ENCODE measurements around the gene NMT1. TPM values are rescaled to one million over a fixed set of nuclear protein-coding genes. Genes with fewer than 3 reads are reported as not detected.

The NMT1 gene
- total RNA-seq, 6 donors from 2014 or later = 55.1 to 132 (median 92.3) TPM

DNA sequence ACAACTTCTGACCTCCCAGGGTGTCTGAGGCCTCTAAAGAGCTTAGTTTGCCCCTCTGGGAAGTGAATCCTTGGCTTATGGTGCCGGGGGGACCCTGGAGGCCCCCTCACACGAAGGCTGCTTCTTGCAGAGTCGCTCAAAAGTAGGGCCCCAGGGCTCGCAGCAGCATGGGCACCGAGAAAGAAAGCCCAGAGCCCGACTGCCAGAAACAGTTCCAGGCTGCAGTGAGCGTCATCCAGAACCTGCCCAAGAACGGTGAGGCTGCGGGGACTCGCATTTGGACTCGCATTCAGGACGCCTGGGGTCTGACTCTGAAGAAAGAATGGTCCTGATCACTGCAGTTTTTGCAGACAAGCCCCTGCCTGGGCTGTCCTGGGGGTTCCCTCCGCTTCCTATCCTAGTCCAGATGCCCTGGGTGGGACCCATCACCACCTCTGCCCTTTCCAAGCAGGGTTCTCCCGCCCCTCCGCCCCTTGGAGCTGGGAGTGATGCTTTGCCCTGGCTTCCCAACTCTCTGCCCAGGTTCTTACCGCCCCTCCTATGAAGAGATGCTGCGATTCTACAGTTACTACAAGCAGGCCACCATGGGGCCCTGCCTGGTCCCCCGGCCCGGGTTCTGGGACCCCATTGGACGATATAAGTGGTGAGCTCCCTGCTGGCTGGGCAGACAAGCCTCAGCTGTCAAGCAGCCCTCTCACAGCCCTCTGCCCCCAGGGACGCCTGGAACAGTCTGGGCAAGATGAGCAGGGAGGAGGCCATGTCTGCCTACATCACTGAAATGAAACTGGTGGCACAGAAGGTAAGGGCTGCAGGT is 75.1 kb downstream of the NMT1 start:
- peak overlapping the region; percentile 72 to 89 (median 85) for H3K27ac ChIP-seq
- no peaks in the 10 kb centered on the region for H3K9me3 ChIP-seq
- H3K4me3 ChIP-seq = peak overlapping the region; percentile 60 to 95 (median 74)
- peaks cover 20 to 34% (median 22%) of the 10 kb centered on the region in 4 donors for H3K4me1 ChIP-seq
- TF ChIP-seq, protein P1, sequence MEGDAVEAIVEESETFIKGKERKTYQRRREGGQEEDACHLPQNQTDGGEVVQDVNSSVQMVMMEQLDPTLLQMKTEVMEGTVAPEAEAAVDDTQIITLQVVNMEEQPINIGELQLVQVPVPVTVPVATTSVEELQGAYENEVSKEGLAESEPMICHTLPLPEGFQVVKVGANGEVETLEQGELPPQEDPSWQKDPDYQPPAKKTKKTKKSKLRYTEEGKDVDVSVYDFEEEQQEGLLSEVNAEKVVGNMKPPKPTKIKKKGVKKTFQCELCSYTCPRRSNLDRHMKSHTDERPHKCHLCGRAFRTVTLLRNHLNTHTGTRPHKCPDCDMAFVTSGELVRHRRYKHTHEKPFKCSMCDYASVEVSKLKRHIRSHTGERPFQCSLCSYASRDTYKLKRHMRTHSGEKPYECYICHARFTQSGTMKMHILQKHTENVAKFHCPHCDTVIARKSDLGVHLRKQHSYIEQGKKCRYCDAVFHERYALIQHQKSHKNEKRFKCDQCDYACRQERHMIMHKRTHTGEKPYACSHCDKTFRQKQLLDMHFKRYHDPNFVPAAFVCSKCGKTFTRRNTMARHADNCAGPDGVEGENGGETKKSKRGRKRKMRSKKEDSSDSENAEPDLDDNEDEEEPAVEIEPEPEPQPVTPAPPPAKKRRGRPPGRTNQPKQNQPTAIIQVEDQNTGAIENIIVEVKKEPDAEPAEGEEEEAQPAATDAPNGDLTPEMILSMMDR (IDR thresholded peaks at IDR 0.05) = no peak
- TF ChIP-seq POLR2A (IDR thresholded peaks at IDR 0.05) (no peak), POLR2AphosphoS5 (IDR thresholded peaks at IDR 0.05) (no peak), EP300 (IDR thresholded peaks at IDR 0.05) (no peak)
- ATAC-seq (ENCODE audit: low FRiP score in 2 of 2) (no peak), DNase-seq (no peak)
- peaks cover 0 to 19% (median 0%) of the 10 kb centered on the region in 4 donors for H3K36me3 ChIP-seq
- WGBS, 2 donors = 66 to 76% methylated on average over 6 to 11 of the region's 21 CpGs
- H3K27me3 ChIP-seq = no peaks in the 10 kb centered on the region

DNA sequence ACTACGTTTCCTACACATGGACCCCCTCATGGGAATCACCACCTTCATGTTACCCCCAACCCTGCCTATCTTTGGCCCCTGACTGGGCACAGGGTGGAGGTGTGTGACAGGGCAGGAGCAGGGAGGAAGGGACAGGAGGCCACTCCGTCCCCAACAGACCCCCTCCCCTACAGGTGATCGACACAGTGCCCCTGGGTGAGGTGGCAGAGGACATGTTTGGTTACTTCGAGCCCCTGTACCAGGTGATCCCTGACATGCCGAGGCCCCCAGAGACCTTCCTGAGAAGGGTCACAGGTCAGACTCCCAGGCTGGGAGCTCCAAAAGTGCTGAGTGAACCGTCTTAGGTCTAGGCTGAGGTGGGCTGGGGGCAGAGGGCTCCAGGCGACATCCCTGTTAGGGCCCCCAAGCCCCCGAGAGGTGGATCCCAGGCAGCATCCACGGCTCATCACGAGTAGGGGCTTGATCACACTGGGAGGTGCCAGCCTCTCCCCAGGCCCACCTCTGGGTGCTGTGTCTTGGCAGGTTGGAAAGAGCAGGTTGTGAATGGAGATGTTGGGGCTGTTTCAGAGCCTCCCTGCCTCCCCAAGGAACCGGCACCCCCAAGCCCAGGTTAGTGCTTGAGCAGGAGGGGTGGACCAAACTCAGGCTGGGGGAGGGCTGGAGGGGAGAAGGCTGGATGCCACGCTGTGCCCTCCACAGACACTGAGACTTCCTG is 75.9 kb downstream of the NMT1 start:
- no peaks in the 10 kb centered on the region for H3K9me3 ChIP-seq
- TF ChIP-seq EP300 (IDR thresholded peaks at IDR 0.05) = no peak
- TF ChIP-seq, protein P1 (IDR thresholded peaks at IDR 0.05) = no peak
- TF ChIP-seq POLR2AphosphoS5 (IDR thresholded peaks at IDR 0.05) = no peak
- TF ChIP-seq POLR2A (IDR thresholded peaks at IDR 0.05) = no peak
- DNase-seq (no peak), ATAC-seq (ENCODE audit: low FRiP score in 2 of 2) (no peak)
- no peak overlapping the region for H3K4me3 ChIP-seq
- no peaks in the 10 kb centered on the region for H3K27me3 ChIP-seq
- H3K27ac ChIP-seq = no peak overlapping the region
- WGBS, 2 donors = 83 to 98% methylated on average over 4 to 8 of the region's 12 CpGs
- peaks cover 0 to 19% (median 0%) of the 10 kb centered on the region in 4 donors for H3K36me3 ChIP-seq
- peaks cover 13 to 26% (median 14%) of the 10 kb centered on the region in 4 donors for H3K4me1 ChIP-seq

DNA sequence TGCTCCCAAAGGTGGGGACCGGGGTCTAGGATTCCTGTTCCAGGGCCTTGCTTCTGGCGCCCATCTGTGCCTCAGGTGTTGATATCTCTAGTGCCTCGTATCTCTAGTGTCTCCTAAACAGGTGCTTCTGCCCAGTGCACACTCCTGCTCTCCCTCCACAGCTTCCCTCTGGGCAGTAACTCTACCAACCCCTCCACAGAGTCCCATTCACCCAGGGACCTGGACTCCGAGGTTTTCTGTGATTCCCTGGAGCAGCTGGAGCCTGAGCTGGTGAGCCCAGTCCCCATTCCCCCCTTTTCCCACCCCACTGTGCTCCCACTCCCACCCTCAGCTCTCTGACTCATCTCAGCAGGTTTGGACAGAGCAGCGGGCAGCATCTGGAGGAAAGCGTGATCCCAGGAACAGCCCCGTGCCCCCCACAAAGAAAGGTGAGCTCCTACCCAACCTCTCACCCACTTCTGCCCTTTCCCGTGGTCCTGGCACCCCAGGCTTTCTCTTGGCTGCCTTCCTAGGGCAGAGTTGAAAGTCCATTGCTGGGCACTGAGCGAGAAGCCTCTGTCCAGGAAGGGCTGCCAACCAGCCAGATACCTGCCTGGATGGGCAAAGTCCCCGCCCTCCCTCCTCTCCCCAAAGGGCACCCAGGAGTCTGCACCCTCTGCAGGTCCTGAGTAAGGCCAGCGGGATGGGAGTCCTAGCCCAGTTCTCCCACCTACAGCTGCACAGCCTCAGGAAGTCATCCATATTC is 76.6 kb downstream of the NMT1 start:
- Histone ChIP-seq H3K4me1 (peaks cover 13 to 24% (median 14%) of the 10 kb centered on the region in 4 donors), H3K36me3 (peaks cover 0 to 19% (median 0%) of the 10 kb centered on the region in 4 donors), H3K27ac (no peak overlapping the region), H3K9me3 (no peaks in the 10 kb centered on the region), H3K4me3 (no peak overlapping the region), H3K27me3 (no peaks in the 10 kb centered on the region)
- 91 to 94% methylated on average over 8 to 11 of the region's 11 CpGs for WGBS, 2 donors
- TF ChIP-seq POLR2AphosphoS5 (IDR thresholded peaks at IDR 0.05) = no peak
- TF ChIP-seq, protein P1 (IDR thresholded peaks at IDR 0.05) = no peak
- DNase-seq = no peak
- ATAC-seq (ENCODE audit: low FRiP score in 2 of 2) = no peak

DNA sequence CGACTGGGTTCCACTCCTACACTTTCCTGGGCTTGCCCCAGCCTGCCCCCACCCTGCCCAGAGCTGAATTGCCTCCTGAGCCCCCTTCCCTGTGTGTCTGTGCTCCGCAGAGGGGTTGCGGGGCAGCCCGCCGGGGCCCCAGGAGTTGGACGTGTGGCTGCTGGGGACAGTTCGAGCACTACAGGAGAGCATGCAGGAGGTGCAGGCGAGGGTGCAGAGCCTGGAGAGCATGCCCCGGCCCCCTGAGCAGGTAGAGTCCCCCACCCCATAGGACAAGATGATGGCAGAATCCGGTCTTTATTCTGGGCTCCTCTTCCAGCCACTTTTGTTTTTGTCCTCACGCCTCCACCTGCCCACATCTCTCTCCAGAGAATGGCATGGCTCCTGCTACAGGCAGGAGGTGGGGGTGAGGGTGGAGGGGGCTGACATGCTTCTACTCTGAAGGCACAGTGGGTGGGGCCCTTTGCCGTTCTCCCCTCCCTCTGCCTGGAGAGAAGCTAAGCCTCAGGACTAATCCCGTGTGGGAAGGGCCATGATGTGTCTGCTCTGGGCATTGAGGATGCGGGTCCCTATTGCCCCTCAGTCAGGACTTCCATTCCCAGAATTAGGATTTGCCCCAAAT is 77.9 kb downstream of the NMT1 start:
- Histone ChIP-seq H3K36me3 (peaks cover 0 to 19% (median 0%) of the 10 kb centered on the region in 4 donors), H3K27ac (no peak overlapping the region), H3K4me1 (peaks cover 16 to 25% (median 19%) of the 10 kb centered on the region in 4 donors), H3K27me3 (no peaks in the 10 kb centered on the region), H3K9me3 (no peaks in the 10 kb centered on the region), H3K4me3 (no peak overlapping the region)
- 86 to 98% methylated on average over 12 to 13 of the region's 14 CpGs for WGBS, 2 donors
- TF ChIP-seq POLR2AphosphoS5 (IDR thresholded peaks at IDR 0.05) = no peak
- TF ChIP-seq, protein P1 (IDR thresholded peaks at IDR 0.05) = no peak
- no peak for TF ChIP-seq EP300 (IDR thresholded peaks at IDR 0.05)
- no peak for TF ChIP-seq POLR2A (IDR thresholded peaks at IDR 0.05)
- ATAC-seq (ENCODE audit: low FRiP score in 2 of 2) (no peak), DNase-seq (no peak)

Measured in upper lobe of left lung (tissue), 6 donors.